ENCODE data around the gene LIMK2. TPM values are rescaled to one million over a fixed set of nuclear protein-coding genes. Genes with fewer than 3 reads are reported as not detected.

The LIMK2 gene
- total and polyA plus RNA-seq, 10 of the 15 experiments (the other 5 are each of a cell fraction or from before 2014, with no cell fraction given) = 2.9 to 40.4 (median 26.7) TPM

GRCh38 chr22:31275018-31275417 lies 62.9 kb downstream of the LIMK2 start:
- ChIA-PET POLR2A (interaction anchor here (0.6 kb wide), 1 partner anchor 100 kb away, joined by 4 read pairs; no protein-coding TSS in a partner anchor), RAD21 (ENCODE audit: unreplicated experiment) (interaction anchor here (0.6 to 3.0 kb wide), 2 partner anchors 62 to 72 kb away, joined by 3 to 40 read pairs; partner anchors contain the start of gene LIMK2)
- no peak for TF ChIP-seq JUNB (IDR thresholded peaks at IDR 0.05)
- TF ChIP-seq EP300 (IDR thresholded peaks at IDR 0.05; ENCODE audit: borderline replicate concordance in 1 of 2, control insufficient read depth in 1 of 2, low read depth in 2 of 2, low read length in 2 of 2) = no peak
- no peak for TF ChIP-seq KAT2A (conservative IDR thresholded peaks at IDR 0.05; ENCODE audit: control insufficient read depth, low read depth, low read length)
- TF ChIP-seq PRDM15 (CRISPR knock-in tag; IDR thresholded peaks at IDR 0.05) = no peak
- no peak for TF ChIP-seq MLLT1 (IDR thresholded peaks at IDR 0.05)
- TF ChIP-seq POLR2AphosphoS5 (IDR thresholded peaks at IDR 0.05; ENCODE audit: low read length) = no peak
- no peak for TF ChIP-seq E4F1 (IDR thresholded peaks at IDR 0.05; ENCODE audit: borderline replicate concordance, partially characterized antibody)
- TF ChIP-seq NR2F1 (conservative IDR thresholded peaks at IDR 0.05) = no peak
- no peak for TF ChIP-seq SIN3A (IDR thresholded peaks at IDR 0.05; ENCODE audit: low read depth, low read length)
- TF ChIP-seq HDAC6 (IDR thresholded peaks at IDR 0.05; ENCODE audit: unreplicated experiment) = no peak
- no peak for TF ChIP-seq CHD4 (IDR thresholded peaks at IDR 0.05)
- TF ChIP-seq NKRF (conservative IDR thresholded peaks at IDR 0.05) = no peak
- TF ChIP-seq SMAD5 (IDR thresholded peaks at IDR 0.05; ENCODE audit: low read depth) = no peak
- no peak for TF ChIP-seq PAX5 (IDR thresholded peaks at IDR 0.05; ENCODE audit: borderline replicate concordance, low read depth, low read length)
- TF ChIP-seq SRF (IDR thresholded peaks at IDR 0.05; ENCODE audit: low read depth in 2 of 2, low read length in 2 of 2) = no peak

More at GRCh38 chr22:31275018-31275417, 62.9 kb downstream of the LIMK2 start:
- no TSS peak for BruUV-seq (replicated peaks)
- H4K20me1 ChIP-seq (ENCODE audit: control insufficient read depth, insufficient read depth) = no peaks in the 10 kb centered on the region
- H3K4me3 ChIP-seq = no peak overlapping the region
- H3K4me1 ChIP-seq (ENCODE audit: control insufficient read depth, insufficient read depth, low read length) = no peaks in the 10 kb centered on the region
- H3K9ac ChIP-seq (ENCODE audit: control insufficient read depth, insufficient read depth, low read length) = no peak overlapping the region
- ATAC-seq = no peak
- SMC1A ChIA-PET (ENCODE audit: uncharacterized antibody, unreplicated experiment) = interaction anchor here (0.6 to 1.8 kb wide), 2 partner anchors 64 to 69 kb away, joined by 3 to 8 read pairs; partner anchors contain the start of gene LIMK2
- intact Hi-C loops (cut with micrococcal nuclease; ENCODE audit: unreplicated experiment) (no loop called here), in situ Hi-C loops (cut with MboI) (no loop called here)
- no peaks in the 10 kb centered on the region for H3K9me3 ChIP-seq (replicated peaks; ENCODE audit: control insufficient read depth, insufficient read depth, low read length)
- H3K4me2 ChIP-seq (ENCODE audit: control insufficient read depth, insufficient read depth) = no peak overlapping the region
- no peaks in the 10 kb centered on the region for H3K27me3 ChIP-seq (replicated peaks in 1 of 2; ENCODE audit: control insufficient read depth in 2 of 2, insufficient read depth in 2 of 2, low read length in 1 of 2)
- H2AFZ ChIP-seq (ENCODE audit: control insufficient read depth, low read depth, low read length) = no peak overlapping the region
- no peak for FAIRE-seq
- WGBS (ENCODE audit: insufficient coverage, insufficient replicate concordance, low lambda C conversion rate, missing lambda C conversion rate) = 83% methylated on average over 6 of the region's 6 CpGs
- CTCF ChIA-PET = interaction anchor here (0.8 to 6.9 kb wide), 5 partner anchors 18 to 167 kb away, joined by 3 to 115 read pairs (median 5); partner anchors contain the start of genes LIMK2 and PIK3IP1
- DNase-seq (ENCODE audit: low read depth, low spot score) = no peak
- no peaks in the 10 kb centered on the region for H3K79me2 ChIP-seq (ENCODE audit: control insufficient read depth, insufficient read depth, low read length)
- H3K27ac ChIP-seq (ENCODE audit: control insufficient read depth, insufficient read depth) = no peak overlapping the region
- H3K36me3 ChIP-seq (ENCODE audit: control insufficient read depth in 2 of 2, insufficient read depth in 2 of 2, low read length in 1 of 2) = peaks cover 23 to 31% of the 10 kb centered on the region in 2 experiments

Measured in GM12878 (cell line).